DND-41 (cell line): ENCODE data around the gene SCN7A.

Experiments used
- EZH2 ChIP-seq: IDR thresholded peaks from 3 replicates; pipeline ENCODE4 v1.6.1; 2012; ENCODE audit warnings: borderline replicate concordance, low read depth, mild to moderate bottlenecking, moderate library complexity, low read length, inconsistent platforms; ENCODE audit not compliant: severe bottlenecking
- TF ChIP-seq, protein P1 (sequence below): IDR thresholded peaks from 2 replicates; pipeline ENCODE4 v1.5.1; 2012; ENCODE audit warnings: borderline replicate concordance, low read length, moderate library complexity, mild to moderate bottlenecking; ENCODE audit not compliant: poor library complexity, severe bottlenecking; ENCODE audit errors: extremely low read depth

GRCh38 chr2:166404831-166405568, 89.0 kb downstream of the SCN7A start:
- TF ChIP-seq, protein P1, sequence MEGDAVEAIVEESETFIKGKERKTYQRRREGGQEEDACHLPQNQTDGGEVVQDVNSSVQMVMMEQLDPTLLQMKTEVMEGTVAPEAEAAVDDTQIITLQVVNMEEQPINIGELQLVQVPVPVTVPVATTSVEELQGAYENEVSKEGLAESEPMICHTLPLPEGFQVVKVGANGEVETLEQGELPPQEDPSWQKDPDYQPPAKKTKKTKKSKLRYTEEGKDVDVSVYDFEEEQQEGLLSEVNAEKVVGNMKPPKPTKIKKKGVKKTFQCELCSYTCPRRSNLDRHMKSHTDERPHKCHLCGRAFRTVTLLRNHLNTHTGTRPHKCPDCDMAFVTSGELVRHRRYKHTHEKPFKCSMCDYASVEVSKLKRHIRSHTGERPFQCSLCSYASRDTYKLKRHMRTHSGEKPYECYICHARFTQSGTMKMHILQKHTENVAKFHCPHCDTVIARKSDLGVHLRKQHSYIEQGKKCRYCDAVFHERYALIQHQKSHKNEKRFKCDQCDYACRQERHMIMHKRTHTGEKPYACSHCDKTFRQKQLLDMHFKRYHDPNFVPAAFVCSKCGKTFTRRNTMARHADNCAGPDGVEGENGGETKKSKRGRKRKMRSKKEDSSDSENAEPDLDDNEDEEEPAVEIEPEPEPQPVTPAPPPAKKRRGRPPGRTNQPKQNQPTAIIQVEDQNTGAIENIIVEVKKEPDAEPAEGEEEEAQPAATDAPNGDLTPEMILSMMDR, result no peak
- TF ChIP-seq EZH2, result no peak
